CD4-positive, alpha-beta T cell treated with Interferon alpha-2 for 1 hour (primary cell): ENCODE results near the gene GJB2.

Source experiments
- DNase-seq, 2 donors: peaks; one replicate each; pipeline ENCODE4 v3.0.0-alpha.2; 2020 to 2022

GJB2 gene

GRCh38 chr13:20192158-20192835 is 441 bp downstream of the GJB2 start:
- DNase-seq: peak in 1 of 2 donors; percentile 8

- no peak for DNase-seq
Observed at GRCh38 chr13:20191311-20192157, 1.2 kb downstream of the GJB2 start.

GRCh38 chr13:20190481-20191310 is 2.0 kb downstream of the GJB2 start:
- DNase-seq: no peak

- DNase-seq: no peak
Observed at GRCh38 chr13:20190076-20190475, 2.7 kb downstream of the GJB2 start.

- DNase-seq: peak in 1 of 2 donors; percentile 46
Observed at GRCh38 chr13:20188667-20189553, 3.8 kb downstream of the GJB2 start.

GRCh38 chr13:20186771-20187170 is 6.0 kb downstream of the GJB2 start:
- DNase-seq: no peak

- no peak for DNase-seq
Observed at GRCh38 chr13:20185366-20186056, 7.2 kb downstream of the GJB2 start.

GRCh38 chr13:20182231-20182846 is 10.4 kb downstream of the GJB2 start:
- peak; percentile 66 to 78 for DNase-seq

GRCh38 chr13:20181188-20181587 is 11.6 kb downstream of the GJB2 start:
- no peak for DNase-seq

GRCh38 chr13:20178156-20178555 is 14.6 kb downstream of the GJB2 start:
- DNase-seq: no peak

- DNase-seq: no peak
Observed at GRCh38 chr13:20177049-20177831, 15.5 kb downstream of the GJB2 start.

- no peak for DNase-seq
Observed at GRCh38 chr13:20175907-20176652, 16.7 kb downstream of the GJB2 start.

GRCh38 chr13:20175406-20175794 is 17.3 kb downstream of the GJB2 start:
- DNase-seq: no peak

GRCh38 chr13:20174656-20175405 is 17.9 kb downstream of the GJB2 start:
- DNase-seq: peak; percentile 25 to 81

- no peak for DNase-seq
Observed at GRCh38 chr13:20173116-20173746, 19.5 kb downstream of the GJB2 start.

- no peak for DNase-seq
Observed at GRCh38 chr13:20171364-20171763, 21.4 kb downstream of the GJB2 start.

- DNase-seq: no peak
Observed at GRCh38 chr13:20170921-20171320, 21.8 kb downstream of the GJB2 start.

GRCh38 chr13:20168396-20168795 is 24.3 kb downstream of the GJB2 start:
- DNase-seq: no peak
